ENCODE data around the gene ZMYND11.

Gene ZMYND11

GRCh38 chr10:91313-91712, 43.9 kb upstream of the ZMYND11 start:
- DNase-seq (ENCODE audit: low read depth), result no peak
- TF ChIP-seq CTCF (IDR thresholded peaks at IDR 0.05; ENCODE audit: control insufficient read depth, insufficient read depth, low read depth, low read length, missing control alignments), result no peak
- H3K4me3 ChIP-seq (ENCODE audit: control insufficient read depth, low read depth, low read length), result no peak overlapping the region

GRCh38 chr10:92153-92552, 43.1 kb upstream of the ZMYND11 start:
- no peak for TF ChIP-seq CTCF (IDR thresholded peaks at IDR 0.05; ENCODE audit: control insufficient read depth, insufficient read depth, low read depth, low read length, missing control alignments)
- no peak overlapping the region for H3K4me3 ChIP-seq (ENCODE audit: control insufficient read depth, low read depth, low read length)
- DNase-seq (ENCODE audit: low read depth), result no peak

- DNase-seq (ENCODE audit: low read depth), result no peak
- no peak for TF ChIP-seq CTCF (IDR thresholded peaks at IDR 0.05; ENCODE audit: control insufficient read depth, insufficient read depth, low read depth, low read length, missing control alignments)
These were observed 42.4 kb upstream of the ZMYND11 start for GRCh38 chr10:92846-93245.

GRCh38 chr10:94613-95012, 40.6 kb upstream of the ZMYND11 start:
- DNase-seq (ENCODE audit: low read depth), result no peak
- no peak for TF ChIP-seq CTCF (IDR thresholded peaks at IDR 0.05; ENCODE audit: control insufficient read depth, insufficient read depth, low read depth, low read length, missing control alignments)
- H3K4me3 ChIP-seq (ENCODE audit: control insufficient read depth, low read depth, low read length), result no peak overlapping the region

More at GRCh38 chr10:92846-93245, 42.4 kb upstream of the ZMYND11 start:
- no peak overlapping the region for H3K4me3 ChIP-seq (ENCODE audit: control insufficient read depth, low read depth, low read length)

- no peak for DNase-seq (ENCODE audit: low read depth)
- H3K4me3 ChIP-seq (ENCODE audit: control insufficient read depth, low read depth, low read length), result no peak overlapping the region
These were observed 39.7 kb upstream of the ZMYND11 start for GRCh38 chr10:95356-96115.

GRCh38 chr10:96466-96865, 38.8 kb upstream of the ZMYND11 start:
- no peak for TF ChIP-seq CTCF (IDR thresholded peaks at IDR 0.05; ENCODE audit: control insufficient read depth, insufficient read depth, low read depth, low read length, missing control alignments)

More at GRCh38 chr10:95356-96115, 39.7 kb upstream of the ZMYND11 start:
- no peak for TF ChIP-seq CTCF (IDR thresholded peaks at IDR 0.05; ENCODE audit: control insufficient read depth, insufficient read depth, low read depth, low read length, missing control alignments)

More at GRCh38 chr10:96466-96865, 38.8 kb upstream of the ZMYND11 start:
- no peak for DNase-seq (ENCODE audit: low read depth)
- H3K4me3 ChIP-seq (ENCODE audit: control insufficient read depth, low read depth, low read length), result no peak overlapping the region
